ENCODE results near the gene CPN2. TPM values are rescaled to one million over a fixed set of nuclear protein-coding genes. Genes with fewer than 3 reads are reported as not detected.

The CPN2 gene
- total and polyA plus RNA-seq, 2 of the 13 experiments (the other 11 are each of a cell fraction or from before 2014, with no cell fraction given) = 26.7 to 27.7 TPM

DNA sequence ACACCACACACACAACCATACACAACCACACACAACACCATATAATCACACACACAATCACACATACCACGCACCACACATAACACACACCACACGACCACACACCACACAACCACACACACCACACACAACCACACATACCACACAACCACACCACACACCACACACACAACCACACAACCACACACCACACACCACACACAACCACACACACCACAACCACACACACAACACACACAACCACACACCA lies 24.2 kb downstream of the CPN2 start:
- Histone ChIP-seq H2AFZ (ENCODE audit: low read length) (no peak overlapping the region), H3K9me3 (ENCODE audit: low read length) (no peaks in the 10 kb centered on the region), H3K27ac (ENCODE audit: extremely low read length, insufficient read depth, low read length) (no peak overlapping the region), H3K79me2 (ENCODE audit: insufficient read depth, low read length) (no peaks in the 10 kb centered on the region), H4K20me1 (ENCODE audit: insufficient read depth, low read length) (no peaks in the 10 kb centered on the region), H3K4me3 (replicated peaks in 1 of 3; ENCODE audit: insufficient read depth in 1 of 3, low read depth in 2 of 3, low read length in 3 of 3) (no peak overlapping the region), H3K27me3 (ENCODE audit: control insufficient read depth in 1 of 2, insufficient read depth in 2 of 2, low read length in 2 of 2) (no peaks in the 10 kb centered on the region), H3K9ac (ENCODE audit: insufficient read depth, low read depth, low read length) (no peak overlapping the region), H3K36me3 (replicated peaks in 1 of 2; ENCODE audit: control insufficient read depth in 1 of 2, insufficient read depth in 2 of 2, low read length in 2 of 2) (no peaks in the 10 kb centered on the region), H3K4me2 (ENCODE audit: low read depth, low read length) (no peak overlapping the region), H3K4me1 (ENCODE audit: insufficient read depth, low read length) (peaks cover 82% of the 10 kb centered on the region)
- DNase-seq (ENCODE audit: low spot score) = no peak
- BruUV-seq (replicated peaks) = no TSS peak
- POLR2A ChIA-PET = no interaction called here
- intact Hi-C loops (cut with micrococcal nuclease; ENCODE audit: unreplicated experiment) (no loop called here), in situ Hi-C loops (cut with HindIII; ENCODE audit: extremely low pct_ligation_motif_present, low pct_unique_long_range_greater_than_20kb) (no loop called here)
- CTCF ChIA-PET (ENCODE audit: low intra/inter-chr PET ratio, low total read pairs) = no interaction called here
- FAIRE-seq = peak; percentile 77
- WGBS (ENCODE audit: low lambda C conversion rate) = 87% methylated on average over 2 of the region's 2 CpGs
- no peak for ATAC-seq
- TF ChIP-seq ZNF598 (CRISPR knock-in tag; IDR thresholded peaks at IDR 0.05; ENCODE audit: borderline replicate concordance) (no peak), ZNF577 (CRISPR knock-in tag; IDR thresholded peaks at IDR 0.05; ENCODE audit: borderline replicate concordance, low read depth) (no peak), ZNF124 (CRISPR knock-in tag; IDR thresholded peaks at IDR 0.05) (no peak), KLF11 (CRISPR knock-in tag; IDR thresholded peaks at IDR 0.05) (no peak), ZNF44 (CRISPR knock-in tag; IDR thresholded peaks at IDR 0.05) (no peak), SP5 (CRISPR knock-in tag; IDR thresholded peaks at IDR 0.05; ENCODE audit: borderline replicate concordance, low read depth) (no peak), ZNF225 (CRISPR knock-in tag; IDR thresholded peaks at IDR 0.05) (no peak), CCDC6 (CRISPR knock-in tag; IDR thresholded peaks at IDR 0.05) (peak; percentile 44; the same call in 1 of the 2 replicates), HNRNPLL (IDR thresholded peaks at IDR 0.05; ENCODE audit: low read depth, low read length, poor library complexity, severe bottlenecking) (peak; percentile 7), ZNF672 (CRISPR knock-in tag; IDR thresholded peaks at IDR 0.05) (peak; percentile 30; the same call in 1 of the 2 replicates), FLYWCH1 (CRISPR knock-in tag; IDR thresholded peaks at IDR 0.05) (no peak)
- TF ChIP-seq, protein P1, sequence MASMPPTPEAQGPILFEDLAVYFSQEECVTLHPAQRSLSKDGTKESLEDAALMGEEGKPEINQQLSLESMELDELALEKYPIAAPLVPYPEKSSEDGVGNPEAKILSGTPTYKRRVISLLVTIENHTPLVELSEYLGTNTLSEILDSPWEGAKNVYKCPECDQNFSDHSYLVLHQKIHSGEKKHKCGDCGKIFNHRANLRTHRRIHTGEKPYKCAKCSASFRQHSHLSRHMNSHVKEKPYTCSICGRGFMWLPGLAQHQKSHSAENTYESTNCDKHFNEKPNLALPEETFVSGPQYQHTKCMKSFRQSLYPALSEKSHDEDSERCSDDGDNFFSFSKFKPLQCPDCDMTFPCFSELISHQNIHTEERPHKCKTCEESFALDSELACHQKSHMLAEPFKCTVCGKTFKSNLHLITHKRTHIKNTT (CRISPR knock-in tag; IDR thresholded peaks at IDR 0.05) = no peak
- TF ChIP-seq, protein P2, sequence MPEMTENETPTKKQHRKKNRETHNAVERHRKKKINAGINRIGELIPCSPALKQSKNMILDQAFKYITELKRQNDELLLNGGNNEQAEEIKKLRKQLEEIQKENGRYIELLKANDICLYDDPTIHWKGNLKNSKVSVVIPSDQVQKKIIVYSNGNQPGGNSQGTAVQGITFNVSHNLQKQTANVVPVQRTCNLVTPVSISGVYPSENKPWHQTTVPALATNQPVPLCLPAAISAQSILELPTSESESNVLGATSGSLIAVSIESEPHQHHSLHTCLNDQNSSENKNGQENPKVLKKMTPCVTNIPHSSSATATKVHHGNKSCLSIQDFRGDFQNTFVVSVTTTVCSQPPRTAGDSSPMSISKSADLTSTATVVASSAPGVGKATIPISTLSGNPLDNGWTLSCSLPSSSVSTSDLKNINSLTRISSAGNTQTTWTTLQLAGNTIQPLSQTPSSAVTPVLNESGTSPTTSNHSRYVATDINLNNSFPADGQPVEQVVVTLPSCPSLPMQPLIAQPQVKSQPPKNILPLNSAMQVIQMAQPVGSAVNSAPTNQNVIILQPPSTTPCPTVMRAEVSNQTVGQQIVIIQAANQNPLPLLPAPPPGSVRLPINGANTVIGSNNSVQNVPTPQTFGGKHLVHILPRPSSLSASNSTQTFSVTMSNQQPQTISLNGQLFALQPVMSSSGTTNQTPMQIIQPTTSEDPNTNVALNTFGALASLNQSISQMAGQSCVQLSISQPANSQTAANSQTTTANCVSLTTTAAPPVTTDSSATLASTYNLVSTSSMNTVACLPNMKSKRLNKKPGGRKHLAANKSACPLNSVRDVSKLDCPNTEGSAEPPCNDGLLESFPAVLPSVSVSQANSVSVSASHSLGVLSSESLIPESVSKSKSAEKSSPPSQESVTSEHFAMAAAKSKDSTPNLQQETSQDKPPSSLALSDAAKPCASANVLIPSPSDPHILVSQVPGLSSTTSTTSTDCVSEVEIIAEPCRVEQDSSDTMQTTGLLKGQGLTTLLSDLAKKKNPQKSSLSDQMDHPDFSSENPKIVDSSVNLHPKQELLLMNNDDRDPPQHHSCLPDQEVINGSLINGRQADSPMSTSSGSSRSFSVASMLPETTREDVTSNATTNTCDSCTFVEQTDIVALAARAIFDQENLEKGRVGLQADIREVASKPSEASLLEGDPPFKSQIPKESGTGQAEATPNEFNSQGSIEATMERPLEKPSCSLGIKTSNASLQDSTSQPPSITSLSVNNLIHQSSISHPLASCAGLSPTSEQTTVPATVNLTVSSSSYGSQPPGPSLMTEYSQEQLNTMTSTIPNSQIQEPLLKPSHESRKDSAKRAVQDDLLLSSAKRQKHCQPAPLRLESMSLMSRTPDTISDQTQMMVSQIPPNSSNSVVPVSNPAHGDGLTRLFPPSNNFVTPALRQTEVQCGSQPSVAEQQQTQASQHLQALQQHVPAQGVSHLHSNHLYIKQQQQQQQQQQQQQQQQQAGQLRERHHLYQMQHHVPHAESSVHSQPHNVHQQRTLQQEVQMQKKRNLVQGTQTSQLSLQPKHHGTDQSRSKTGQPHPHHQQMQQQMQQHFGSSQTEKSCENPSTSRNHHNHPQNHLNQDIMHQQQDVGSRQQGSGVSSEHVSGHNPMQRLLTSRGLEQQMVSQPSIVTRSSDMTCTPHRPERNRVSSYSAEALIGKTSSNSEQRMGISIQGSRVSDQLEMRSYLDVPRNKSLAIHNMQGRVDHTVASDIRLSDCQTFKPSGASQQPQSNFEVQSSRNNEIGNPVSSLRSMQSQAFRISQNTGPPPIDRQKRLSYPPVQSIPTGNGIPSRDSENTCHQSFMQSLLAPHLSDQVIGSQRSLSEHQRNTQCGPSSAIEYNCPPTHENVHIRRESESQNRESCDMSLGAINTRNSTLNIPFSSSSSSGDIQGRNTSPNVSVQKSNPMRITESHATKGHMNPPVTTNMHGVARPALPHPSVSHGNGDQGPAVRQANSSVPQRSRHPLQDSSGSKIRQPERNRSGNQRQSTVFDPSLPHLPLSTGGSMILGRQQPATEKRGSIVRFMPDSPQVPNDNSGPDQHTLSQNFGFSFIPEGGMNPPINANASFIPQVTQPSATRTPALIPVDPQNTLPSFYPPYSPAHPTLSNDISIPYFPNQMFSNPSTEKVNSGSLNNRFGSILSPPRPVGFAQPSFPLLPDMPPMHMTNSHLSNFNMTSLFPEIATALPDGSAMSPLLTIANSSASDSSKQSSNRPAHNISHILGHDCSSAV (CRISPR knock-in tag; IDR thresholded peaks at IDR 0.05; ENCODE audit: borderline replicate concordance) = no peak
- TF ChIP-seq, protein P3, sequence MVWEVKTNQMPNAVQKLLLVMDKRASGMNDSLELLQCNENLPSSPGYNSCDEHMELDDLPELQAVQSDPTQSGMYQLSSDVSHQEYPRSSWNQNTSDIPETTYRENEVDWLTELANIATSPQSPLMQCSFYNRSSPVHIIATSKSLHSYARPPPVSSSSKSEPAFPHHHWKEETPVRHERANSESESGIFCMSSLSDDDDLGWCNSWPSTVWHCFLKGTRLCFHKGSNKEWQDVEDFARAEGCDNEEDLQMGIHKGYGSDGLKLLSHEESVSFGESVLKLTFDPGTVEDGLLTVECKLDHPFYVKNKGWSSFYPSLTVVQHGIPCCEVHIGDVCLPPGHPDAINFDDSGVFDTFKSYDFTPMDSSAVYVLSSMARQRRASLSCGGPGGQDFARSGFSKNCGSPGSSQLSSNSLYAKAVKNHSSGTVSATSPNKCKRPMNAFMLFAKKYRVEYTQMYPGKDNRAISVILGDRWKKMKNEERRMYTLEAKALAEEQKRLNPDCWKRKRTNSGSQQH (CRISPR knock-in tag; IDR thresholded peaks at IDR 0.05; ENCODE audit: low read depth) = 0 out of 2 replicates have a peak, but pooled peaks have one; percentile 39
- TF ChIP-seq, protein P4, sequence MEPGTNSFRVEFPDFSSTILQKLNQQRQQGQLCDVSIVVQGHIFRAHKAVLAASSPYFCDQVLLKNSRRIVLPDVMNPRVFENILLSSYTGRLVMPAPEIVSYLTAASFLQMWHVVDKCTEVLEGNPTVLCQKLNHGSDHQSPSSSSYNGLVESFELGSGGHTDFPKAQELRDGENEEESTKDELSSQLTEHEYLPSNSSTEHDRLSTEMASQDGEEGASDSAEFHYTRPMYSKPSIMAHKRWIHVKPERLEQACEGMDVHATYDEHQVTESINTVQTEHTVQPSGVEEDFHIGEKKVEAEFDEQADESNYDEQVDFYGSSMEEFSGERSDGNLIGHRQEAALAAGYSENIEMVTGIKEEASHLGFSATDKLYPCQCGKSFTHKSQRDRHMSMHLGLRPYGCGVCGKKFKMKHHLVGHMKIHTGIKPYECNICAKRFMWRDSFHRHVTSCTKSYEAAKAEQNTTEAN (CRISPR knock-in tag; conservative IDR thresholded peaks at IDR 0.05) = no peak
